Measurements from ENCODE around the gene ACAA1. TPM values are rescaled to one million over a fixed set of nuclear protein-coding genes. Genes with fewer than 3 reads are reported as not detected.
A peak's percentile ranks its signal among the peaks of the same experiment; 100 is the strongest.

The ACAA1 gene
- total RNA-seq, 2 donors from 2014 or later, result 50.9 to 74.0 TPM

- Histone ChIP-seq H3K9me3 (no peaks in the 10 kb centered on the region), H3K36me3 (peaks cover 88% of the 10 kb centered on the region), H3K4me3 (no peak overlapping the region), H3K4me1 (peaks cover 0 to 55% of the 10 kb centered on the region in 2 donors), H3K27ac (peak overlapping the region in 1 of 2 donors; percentile 58), H3K27me3 (no peaks in the 10 kb centered on the region)
- TF ChIP-seq CTCF (IDR thresholded peaks at IDR 0.05), result no peak
- DNase-seq (ENCODE audit: low spot score), result no peak
Observed at GRCh38 chr3:38130631-38131065, 6.3 kb downstream of the ACAA1 start.

- Histone ChIP-seq H3K9me3 (no peaks in the 10 kb centered on the region), H3K4me3 (no peak overlapping the region), H3K36me3 (peaks cover 95% of the 10 kb centered on the region), H3K27me3 (no peaks in the 10 kb centered on the region), H3K27ac (peak overlapping the region; percentile 33 to 58), H3K4me1 (peaks cover 0 to 47% of the 10 kb centered on the region in 2 donors)
- DNase-seq (ENCODE audit: low spot score), result no peak
- no peak for TF ChIP-seq CTCF (IDR thresholded peaks at IDR 0.05)
Observed at GRCh38 chr3:38129058-38129457, 7.9 kb downstream of the ACAA1 start.

- peaks cover 93% of the 10 kb centered on the region for H3K36me3 ChIP-seq
- H3K27ac ChIP-seq, result peak overlapping the region; percentile 33 to 58
- no peak overlapping the region for H3K4me3 ChIP-seq
- no peak for TF ChIP-seq CTCF (IDR thresholded peaks at IDR 0.05)
- DNase-seq (ENCODE audit: low spot score), result peak; percentile 34
- H3K9me3 ChIP-seq, result no peaks in the 10 kb centered on the region
- H3K27me3 ChIP-seq, result no peaks in the 10 kb centered on the region
- peaks cover 0 to 47% of the 10 kb centered on the region in 2 donors for H3K4me1 ChIP-seq
Observed at GRCh38 chr3:38128303-38128655, 8.6 kb downstream of the ACAA1 start.

- H3K27ac ChIP-seq, result peak overlapping the region; percentile 33 to 58
- no peaks in the 10 kb centered on the region for H3K27me3 ChIP-seq
- DNase-seq (ENCODE audit: low spot score), result peak; percentile 52
- H3K4me3 ChIP-seq, result no peak overlapping the region
- peaks cover 93% of the 10 kb centered on the region for H3K36me3 ChIP-seq
- H3K4me1 ChIP-seq, result peaks cover 0 to 47% of the 10 kb centered on the region in 2 donors
- no peaks in the 10 kb centered on the region for H3K9me3 ChIP-seq
- no peak for TF ChIP-seq CTCF (IDR thresholded peaks at IDR 0.05)
Observed at GRCh38 chr3:38127611-38128302, 9.2 kb downstream of the ACAA1 start.

- peaks cover 92% of the 10 kb centered on the region for H3K36me3 ChIP-seq
- DNase-seq (ENCODE audit: low spot score), result peak; percentile 42
- TF ChIP-seq CTCF (IDR thresholded peaks at IDR 0.05), result no peak
- no peaks in the 10 kb centered on the region for H3K9me3 ChIP-seq
- peaks cover 0 to 36% of the 10 kb centered on the region in 2 donors for H3K4me1 ChIP-seq
- no peaks in the 10 kb centered on the region for H3K27me3 ChIP-seq
- no peak overlapping the region for H3K4me3 ChIP-seq
- H3K27ac ChIP-seq, result no peak overlapping the region
Observed at GRCh38 chr3:38126121-38126892, 10.6 kb downstream of the ACAA1 start.

All from right atrium auricular region (tissue), 2 donors.